NCI-H524 treated with DMSO at 0.1 percent for 48 hours (cell line): ENCODE data around the gene RGMB.

Experiments
- DNase-seq: peaks from one replicate; lab custom pipeline; 2025; lab: John Stamatoyannopoulos, UW

RGMB gene

GRCh38 chr5:98768160-98768959, 5.1 kb upstream of the RGMB start:
- DNase-seq: peak; percentile 29

- no peak for DNase-seq
Measured at GRCh38 chr5:98768960-98769209, 4.6 kb upstream of the RGMB start.

- no peak for DNase-seq
Measured at GRCh38 chr5:98769210-98769958, 4.1 kb upstream of the RGMB start.

GRCh38 chr5:98769959-98770208, 3.6 kb upstream of the RGMB start:
- no peak for DNase-seq

GRCh38 chr5:98770209-98770910, 3.1 kb upstream of the RGMB start:
- DNase-seq: no peak

GRCh38 chr5:98770911-98771322, 2.5 kb upstream of the RGMB start:
- no peak for DNase-seq

GRCh38 chr5:98771382-98772109, 1.9 kb upstream of the RGMB start:
- peak; percentile 72 for DNase-seq

GRCh38 chr5:98772415-98773213, 849 bp upstream of the RGMB start:
- peak; percentile 65 for DNase-seq

- no peak for DNase-seq
Measured at GRCh38 chr5:98773214-98773463, 324 bp upstream of the RGMB start.

- no peak for DNase-seq
Measured at GRCh38 chr5:98774192-98775033, 950 bp downstream of the RGMB start.

GRCh38 chr5:98775246-98776065, 2.0 kb downstream of the RGMB start:
- DNase-seq: no peak

GRCh38 chr5:98776066-98776705, 2.7 kb downstream of the RGMB start:
- DNase-seq: no peak

GRCh38 chr5:98777295-98777694, 3.8 kb downstream of the RGMB start:
- DNase-seq: no peak

GRCh38 chr5:98779264-98779877, 5.9 kb downstream of the RGMB start:
- DNase-seq: no peak

- DNase-seq: no peak
Measured at GRCh38 chr5:98780390-98780789, 6.9 kb downstream of the RGMB start.

- DNase-seq: no peak
Measured at GRCh38 chr5:98781520-98781919, 8.1 kb downstream of the RGMB start.

GRCh38 chr5:98781964-98782363, 8.5 kb downstream of the RGMB start:
- DNase-seq: no peak

GRCh38 chr5:98783051-98783649, 9.7 kb downstream of the RGMB start:
- DNase-seq: no peak

- no peak for DNase-seq
Measured at GRCh38 chr5:98784411-98784810, 10.9 kb downstream of the RGMB start.
